Renal cortical epithelial cell (primary cell): ENCODE data around the gene SNX19. TPM values are rescaled to one million over a fixed set of nuclear protein-coding genes. Genes with fewer than 3 reads are reported as not detected.

Source experiments
- DNase-seq: peaks from one replicate; pipeline ENCODE4 v3.0.0-alpha.2; 2011; ENCODE audit warnings: low read depth
- total RNA-seq: library from RNA; depleted of rRNA; stranded (reverse); fragments of >200 nt; gene quantifications from 2 replicates; pipeline ENCODE4 v1.2.3, GENCODE V29; 2014

SNX19 gene
- total RNA-seq, 1 donor from 2014 or later, result 175 TPM

- no peak for DNase-seq
Measured at GRCh38 chr11:130905512-130905911, 10.8 kb downstream of the SNX19 start.

DNA sequence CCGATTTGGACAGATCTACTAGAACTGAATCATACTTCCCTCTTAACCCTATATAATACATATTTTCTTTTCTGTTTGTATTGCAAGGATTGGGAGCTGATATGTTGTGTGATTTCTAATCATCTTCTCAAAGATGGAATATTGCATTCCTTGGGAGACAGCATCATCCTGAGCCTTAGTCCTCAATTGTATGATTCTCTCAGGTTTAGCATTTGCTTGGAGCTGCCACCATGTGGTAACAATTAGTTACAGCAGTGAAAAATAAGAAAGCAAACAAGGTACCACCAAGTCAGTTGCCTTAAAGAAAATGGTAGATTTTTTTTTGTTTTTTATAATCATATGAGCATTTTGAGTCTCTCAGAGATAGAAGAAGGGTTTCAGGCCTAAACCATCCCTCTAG lies 11.9 kb downstream of the SNX19 start:
- peak; percentile 23 for DNase-seq

DNA sequence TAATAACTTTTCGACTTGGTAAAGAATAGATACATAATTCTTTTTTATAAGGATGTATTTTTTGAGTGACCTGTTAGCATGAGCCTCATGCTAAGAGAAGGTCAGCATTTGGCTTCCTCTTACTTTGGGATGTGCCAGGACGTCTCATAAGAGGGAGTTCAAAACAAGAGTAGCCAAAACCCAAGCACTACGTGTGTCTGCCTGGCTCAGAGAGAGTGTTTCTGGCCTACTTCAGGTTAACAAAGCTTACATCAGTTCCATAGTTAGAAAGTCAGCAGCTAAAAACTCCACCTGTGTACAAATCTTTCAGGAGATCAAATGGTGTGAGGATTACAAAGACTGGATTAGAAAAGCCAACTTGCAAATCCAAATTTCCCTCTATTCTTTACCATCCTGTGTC lies 13.9 kb downstream of the SNX19 start:
- no peak for DNase-seq

GRCh38 chr11:130899106-130899505 lies 17.2 kb downstream of the SNX19 start:
- no peak for DNase-seq

GRCh38 chr11:130897262-130898182 lies 18.8 kb downstream of the SNX19 start:
- DNase-seq, result peak; percentile 85

DNA sequence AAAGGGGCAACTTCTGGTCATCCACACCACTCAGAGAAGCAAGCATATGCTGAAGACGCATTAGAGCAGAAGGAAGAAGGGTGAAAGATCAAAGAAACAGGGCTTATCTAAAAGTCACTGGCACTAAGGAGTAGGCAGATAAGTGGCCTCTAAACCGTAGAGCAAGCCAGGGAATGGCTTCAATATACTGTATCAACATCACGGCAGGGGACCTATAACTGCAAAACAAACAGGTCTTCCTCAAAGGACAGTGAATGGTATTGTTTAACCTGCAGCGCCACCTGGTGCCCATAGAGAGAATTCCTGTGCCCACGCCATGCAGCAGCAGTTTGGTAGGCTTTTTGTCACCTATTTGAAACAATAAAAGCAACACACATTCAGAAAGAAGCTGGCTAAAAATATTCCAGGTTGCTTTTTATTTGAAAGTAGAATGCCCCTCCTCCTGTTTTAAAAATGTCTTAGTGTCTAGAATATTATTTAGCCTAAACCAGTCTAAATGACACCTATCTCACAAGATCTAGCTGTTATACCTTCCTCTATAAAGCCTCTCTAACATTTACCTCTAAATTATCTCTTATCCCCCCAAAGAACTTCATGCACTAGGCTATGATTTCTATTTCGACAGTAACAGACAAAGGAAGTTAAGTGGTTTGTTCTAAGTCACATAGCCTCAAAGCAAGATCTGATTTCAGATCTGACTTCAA lies 21.8 kb downstream of the SNX19 start:
- peak; percentile 64 for DNase-seq

DNA sequence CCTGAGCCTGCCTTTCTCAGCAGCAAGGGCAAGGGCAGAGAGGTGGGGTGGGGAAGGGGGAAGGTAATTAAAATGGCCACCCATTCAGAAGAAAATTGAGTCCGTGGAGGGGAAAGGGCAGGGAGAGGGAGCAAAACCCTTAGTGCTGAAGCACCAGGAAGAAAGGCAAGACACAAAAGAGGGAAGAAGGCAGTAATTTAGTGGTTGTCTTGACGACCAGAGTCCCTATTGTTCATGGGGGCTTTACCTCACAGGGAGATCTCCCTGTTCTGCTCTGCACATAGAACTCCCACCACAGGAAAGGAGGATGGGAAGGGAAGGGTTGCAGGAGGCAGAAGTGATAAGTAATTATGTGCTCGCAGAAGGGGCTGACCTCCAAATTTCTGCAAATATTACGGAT lies 23.4 kb downstream of the SNX19 start:
- DNase-seq, result no peak

DNA sequence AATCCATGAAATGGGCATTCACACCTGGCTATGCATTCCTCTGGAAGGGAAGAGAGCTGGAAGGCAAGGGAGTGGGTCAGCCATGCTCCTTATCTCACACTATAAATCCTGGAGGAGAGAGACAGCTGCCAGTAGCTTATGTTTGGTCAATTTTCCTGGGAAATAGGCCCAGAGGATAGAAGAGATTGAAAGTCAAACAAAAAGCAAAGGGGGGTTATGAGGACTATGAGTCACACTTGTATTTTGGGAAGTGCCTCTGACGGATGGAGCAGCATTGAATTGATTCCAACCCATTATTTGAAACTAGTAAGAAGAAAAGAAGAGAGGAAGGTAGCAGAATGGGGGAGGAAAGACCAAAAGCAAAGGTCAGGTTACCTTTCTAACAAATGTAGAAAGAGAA lies 25.0 kb downstream of the SNX19 start:
- no peak for DNase-seq

DNA sequence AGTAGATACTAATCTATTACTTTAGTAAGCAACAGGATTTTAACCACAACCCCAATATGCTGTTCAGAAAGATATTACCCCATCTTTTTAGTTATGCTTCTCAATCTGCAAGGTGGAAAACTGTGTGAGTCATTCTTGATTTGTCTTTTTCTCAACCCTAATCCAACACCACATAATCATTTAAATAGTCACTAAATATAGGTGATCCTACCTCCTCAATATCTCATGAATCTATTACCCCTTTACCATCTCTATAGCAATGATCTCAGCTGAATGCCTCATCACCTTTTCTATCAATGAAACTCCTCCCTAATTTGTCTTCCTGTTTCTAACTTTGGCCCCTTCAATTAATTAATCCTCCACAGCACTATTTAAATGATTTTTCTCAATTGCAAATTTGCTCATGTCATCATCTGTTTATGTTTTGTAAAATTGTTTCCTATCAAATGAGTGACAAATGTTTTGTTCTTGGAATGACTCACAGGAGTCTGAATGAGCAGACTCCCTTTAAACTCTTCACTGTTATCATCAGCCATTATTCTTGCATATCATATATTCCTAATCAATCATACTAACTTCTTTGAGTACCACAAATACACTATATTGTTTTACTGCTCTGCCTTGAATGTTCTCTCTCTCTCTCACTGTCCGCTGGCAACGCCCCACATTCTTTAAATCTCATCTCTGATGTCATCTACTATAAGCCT lies 26.1 kb downstream of the SNX19 start:
- no peak for DNase-seq

- no peak for DNase-seq
Measured at GRCh38 chr11:130888790-130889189, 27.5 kb downstream of the SNX19 start.

DNA sequence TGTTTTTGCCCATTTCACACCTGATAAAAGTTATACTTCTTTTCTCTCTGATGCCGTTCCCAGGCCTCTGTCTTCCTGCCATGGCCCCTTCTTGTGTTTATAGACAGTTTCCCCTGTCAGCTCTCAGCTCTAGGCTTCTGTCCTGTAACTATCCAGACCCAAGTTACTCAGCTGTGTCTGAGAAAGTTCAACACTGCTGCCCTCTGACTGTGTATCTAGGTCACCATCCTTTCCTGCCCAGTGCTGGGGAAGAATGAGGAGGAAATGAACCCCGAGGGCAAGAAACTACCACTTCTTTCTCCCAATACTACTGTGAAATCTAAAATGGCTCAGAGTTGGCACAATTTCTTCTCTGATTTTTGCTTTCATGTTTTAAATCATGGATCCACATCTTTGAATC lies 29.6 kb downstream of the SNX19 start:
- peak; percentile 60 for DNase-seq

DNA sequence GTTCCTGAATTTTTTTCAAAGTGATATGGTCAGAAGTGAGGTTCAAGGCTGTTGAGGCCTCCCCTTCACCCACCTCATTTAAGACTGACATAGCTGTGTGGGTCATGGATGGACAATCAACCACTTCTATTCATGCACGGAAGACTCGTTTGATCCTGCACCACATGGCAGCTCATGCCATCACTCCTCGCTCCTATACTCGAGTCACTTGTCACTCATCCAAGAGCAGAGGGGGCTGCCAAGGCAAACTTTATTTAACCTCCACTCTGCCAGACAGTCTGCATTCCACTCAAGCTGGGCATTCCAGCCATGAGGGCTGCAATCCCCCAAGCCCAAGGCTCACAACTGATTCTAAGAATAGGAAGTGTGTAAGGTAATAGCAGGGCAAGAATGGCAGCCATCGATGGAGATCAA lies 34.1 kb downstream of the SNX19 start:
- peak; percentile 11 for DNase-seq

- DNase-seq, result no peak
Measured at GRCh38 chr11:130881475-130882137, 34.7 kb downstream of the SNX19 start.

GRCh38 chr11:130879836-130880235 lies 36.4 kb downstream of the SNX19 start:
- no peak for DNase-seq

DNA sequence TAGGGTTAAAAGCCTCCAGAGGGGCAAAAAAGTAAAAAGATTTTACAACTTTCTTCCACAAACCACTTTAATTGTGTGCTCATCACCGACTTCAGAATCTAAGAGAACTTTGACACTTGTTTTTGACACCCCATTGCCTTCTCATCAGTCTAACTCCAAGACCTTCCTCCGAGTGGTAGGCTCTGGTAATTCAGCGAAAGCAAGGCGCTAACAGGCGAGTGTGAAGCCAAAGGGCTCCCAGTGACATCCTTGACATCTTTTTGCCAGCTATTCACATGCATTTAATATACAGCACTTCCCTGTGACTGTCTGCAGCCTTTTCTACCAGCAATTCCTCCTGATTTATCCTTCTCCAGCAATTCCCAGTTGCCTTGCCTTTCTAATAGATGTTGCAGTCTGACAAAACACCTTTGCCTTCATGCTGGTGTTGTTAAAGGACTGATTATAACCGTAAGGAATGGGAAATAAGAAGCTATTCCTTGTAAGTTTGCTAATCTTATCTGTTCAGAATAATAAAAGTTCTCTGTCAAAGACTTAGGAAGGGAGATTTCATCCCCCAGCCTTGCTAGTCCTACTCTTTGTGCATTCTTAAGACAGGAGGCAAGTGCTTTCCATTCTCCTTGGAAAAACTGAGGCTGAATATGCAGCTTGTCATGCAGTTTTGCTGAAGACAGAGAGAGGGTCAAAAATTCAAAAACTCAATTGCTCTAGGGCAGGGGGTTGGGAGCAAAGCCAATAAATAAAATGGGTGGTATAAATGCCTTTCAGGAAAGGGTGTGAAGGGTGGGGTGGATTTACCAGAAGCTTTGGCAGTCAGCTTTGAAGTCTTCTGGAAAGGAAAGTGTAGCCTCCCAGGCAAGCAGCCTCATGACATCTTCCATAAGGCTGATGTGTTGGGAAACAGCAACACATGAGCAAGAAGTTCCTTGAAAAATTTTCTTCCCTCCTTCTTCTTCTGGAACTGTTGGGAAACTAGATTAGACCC lies 39.1 kb downstream of the SNX19 start:
- no peak for DNase-seq

DNA sequence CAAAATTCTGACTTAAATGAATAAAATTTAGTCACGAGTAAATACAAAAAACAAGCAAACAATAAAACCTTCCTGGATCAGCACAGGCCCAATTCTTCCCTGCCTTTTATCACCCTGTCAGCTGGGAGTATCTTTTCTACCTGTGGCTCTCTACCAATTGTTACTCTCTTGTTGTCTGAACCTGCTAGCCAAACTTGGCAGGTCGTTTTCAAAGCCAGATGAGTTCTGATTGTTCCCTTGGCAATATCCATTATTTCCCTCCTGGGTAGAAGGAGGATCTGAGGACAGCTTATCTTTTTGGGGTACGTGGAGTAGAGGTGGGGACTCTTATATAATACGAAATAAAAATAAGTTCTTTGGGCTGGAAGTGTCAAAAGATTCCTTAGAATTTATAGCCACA lies 40.2 kb downstream of the SNX19 start:
- no peak for DNase-seq

DNA sequence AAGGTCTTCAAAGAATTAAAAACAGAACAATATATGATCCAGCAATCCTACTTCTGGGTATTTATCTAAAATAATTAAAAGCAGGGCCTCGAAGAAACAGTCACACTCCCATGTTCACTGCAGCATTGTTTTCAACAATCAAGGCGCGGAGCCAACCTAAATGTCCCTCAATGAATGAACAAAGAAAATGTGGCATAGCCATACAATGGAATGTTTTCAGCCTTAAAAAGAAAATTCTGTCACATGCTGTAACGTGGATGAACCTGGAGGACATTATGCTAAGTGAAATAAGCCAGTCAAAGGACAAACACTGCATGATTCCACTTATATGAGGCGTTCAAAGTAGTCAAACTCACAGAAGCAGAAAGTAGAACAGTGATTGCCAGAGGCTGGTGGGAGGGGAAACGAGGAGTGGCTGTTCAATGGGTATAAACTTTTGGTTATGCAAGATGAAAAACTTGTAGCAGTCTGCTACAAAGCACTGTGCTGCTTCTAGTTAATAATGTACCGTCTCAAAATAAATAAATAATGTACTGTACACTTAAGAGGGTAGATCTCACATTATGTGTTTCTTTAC lies 41.2 kb downstream of the SNX19 start:
- peak; percentile 65 for DNase-seq

GRCh38 chr11:130874396-130874795 lies 41.9 kb downstream of the SNX19 start:
- peak; percentile 41 for DNase-seq

- DNase-seq, result peak; percentile 72
Measured at GRCh38 chr11:130873761-130874160, 42.5 kb downstream of the SNX19 start.

- peak; percentile 90 for DNase-seq
Measured at GRCh38 chr11:130872981-130873380, 43.3 kb downstream of the SNX19 start.
